ENCODE data around the gene CNTD1.

CNTD1 gene

DNA sequence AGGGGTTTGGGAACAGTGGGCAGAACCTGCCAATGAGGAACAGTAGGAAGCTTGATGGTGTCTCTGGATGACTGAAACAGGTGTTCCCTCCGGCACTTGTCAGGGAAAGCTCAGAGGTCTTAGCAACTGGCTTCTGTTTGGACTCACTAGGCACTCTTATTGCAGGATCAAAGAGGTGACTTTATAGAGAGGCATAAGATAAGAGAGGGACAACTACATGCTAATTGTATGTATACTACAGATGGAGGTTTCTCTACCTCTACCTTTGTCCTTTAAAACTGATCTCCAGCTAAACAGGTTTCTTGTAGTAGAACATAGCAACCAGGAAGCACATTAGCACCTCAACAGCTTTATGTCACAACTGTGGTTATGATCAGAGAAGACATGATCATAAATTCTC, 7.6 kb downstream of the CNTD1 start:
- DNase-seq: no peak

DNA sequence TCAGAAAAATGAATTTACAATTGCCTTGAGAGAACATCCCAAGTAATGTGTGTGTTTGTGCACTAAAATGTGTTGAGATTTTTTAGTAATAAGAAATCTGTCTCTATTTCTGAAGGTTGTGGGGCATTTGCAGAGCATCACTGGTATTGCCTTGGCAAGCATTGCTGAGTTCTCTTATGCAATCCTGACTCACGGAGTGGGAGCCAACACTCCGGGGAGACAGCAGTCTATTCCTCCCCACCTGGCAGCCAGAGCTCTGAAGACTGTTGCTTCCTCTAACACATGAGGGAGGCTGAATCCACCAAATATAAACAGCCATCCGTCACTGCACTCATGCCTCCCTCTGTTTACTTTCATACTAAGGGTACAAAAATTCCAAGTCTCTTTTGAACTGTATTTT, 10.6 kb downstream of the CNTD1 start:
- no peak for DNase-seq

DNA sequence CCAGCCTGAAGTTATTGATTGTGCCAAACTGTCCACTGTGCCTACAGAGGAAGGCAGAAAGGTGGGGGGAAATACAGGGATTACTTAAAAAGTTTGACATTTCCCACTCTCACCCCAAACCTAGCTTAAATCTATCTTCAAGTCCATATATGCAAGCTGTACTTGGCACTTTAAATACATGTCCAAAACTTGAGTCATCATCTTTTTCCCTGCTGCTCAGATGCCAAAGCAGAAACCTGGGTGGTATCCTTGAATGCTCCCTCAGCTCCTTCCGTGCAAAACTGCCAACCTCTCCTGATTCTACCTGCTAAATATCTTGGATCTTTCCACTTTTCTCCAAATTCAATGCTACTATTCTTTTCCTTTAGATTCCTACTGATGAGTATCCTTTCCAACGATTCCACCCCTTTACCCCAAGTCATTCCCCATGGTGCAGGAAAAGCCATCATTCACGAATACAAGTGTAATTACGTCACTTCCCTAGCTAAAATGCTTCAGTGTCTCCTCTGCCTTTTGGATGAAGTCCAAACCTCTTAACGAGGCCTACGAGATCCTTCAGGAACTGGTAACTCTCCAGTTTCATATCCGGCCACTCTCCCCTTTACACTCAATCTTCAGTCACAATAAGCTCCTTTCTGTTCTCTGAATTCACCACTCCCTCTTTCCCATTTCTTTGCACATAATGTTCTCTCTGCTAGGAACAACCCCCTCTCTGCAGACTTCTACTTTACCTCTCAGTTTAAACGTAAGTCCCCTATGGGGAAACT, 16.2 kb downstream of the CNTD1 start:
- peak; percentile 21 for DNase-seq

DNA sequence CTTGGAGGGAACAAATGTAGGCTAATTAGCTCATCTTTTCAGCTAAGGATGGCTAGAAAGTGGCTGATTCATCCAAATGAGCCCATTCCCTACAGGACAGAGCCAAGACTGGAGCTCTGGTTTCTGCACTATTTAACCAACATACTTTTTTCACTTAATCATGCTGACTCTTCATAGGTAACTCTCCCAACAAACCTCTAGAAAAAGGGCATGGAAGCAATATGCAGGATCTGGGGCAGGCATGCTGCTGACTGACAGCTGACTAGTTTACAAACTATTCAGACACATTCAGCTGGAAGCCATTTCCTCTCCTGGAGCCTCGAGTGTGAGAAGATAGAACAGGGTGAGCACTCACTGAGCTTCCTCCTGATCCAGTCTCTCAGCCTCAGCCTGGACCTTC, 19.2 kb downstream of the CNTD1 start:
- DNase-seq: no peak

DNA sequence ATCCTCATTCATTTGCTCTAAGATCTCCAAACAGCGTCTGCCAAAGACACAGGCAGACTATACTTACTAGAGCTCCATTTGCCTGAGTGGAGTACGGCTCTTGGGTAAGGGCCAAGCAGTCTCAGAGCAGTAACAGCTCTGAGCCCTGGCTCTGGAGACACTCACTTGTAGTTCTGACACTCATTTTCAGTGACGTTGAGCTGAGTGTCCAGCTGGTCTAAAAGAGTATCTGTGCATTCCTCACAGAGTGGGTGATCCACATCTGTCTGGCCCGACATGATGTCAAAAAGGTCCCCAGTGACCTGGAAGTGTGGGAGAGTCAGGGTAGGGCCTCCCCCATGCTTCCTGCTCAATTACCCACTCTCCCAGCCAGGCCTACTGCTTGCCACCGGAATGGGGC, 19.7 kb downstream of the CNTD1 start:
- no peak for DNase-seq

DNA sequence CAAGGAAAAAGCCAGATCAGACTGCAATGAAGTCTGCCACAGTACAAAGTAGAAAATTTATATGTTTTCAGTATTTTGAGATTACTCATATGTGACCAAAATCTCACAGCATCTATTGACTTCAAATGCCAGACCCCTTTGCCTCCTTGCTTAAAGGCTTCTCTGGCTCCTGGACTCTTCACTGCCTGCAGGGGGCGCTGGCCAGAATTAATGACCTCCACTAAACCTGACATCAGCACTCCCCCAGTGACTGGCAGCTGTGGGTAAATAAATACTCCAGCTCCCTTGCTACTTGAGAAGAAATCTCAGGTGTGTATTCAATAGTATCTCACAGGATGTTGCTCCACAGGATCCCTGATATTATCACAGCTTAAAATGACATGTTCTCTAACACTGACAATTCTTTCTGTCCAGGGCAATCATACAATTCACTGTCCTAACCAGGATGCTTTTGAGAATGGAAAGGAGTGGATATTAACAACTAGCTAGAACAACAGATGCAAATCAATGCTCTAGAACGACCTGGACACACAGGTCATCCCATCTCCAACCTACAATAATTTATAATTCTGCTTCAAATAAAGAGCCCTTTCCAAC, 21.4 kb downstream of the CNTD1 start:
- DNase-seq: peak; percentile 85

DNA sequence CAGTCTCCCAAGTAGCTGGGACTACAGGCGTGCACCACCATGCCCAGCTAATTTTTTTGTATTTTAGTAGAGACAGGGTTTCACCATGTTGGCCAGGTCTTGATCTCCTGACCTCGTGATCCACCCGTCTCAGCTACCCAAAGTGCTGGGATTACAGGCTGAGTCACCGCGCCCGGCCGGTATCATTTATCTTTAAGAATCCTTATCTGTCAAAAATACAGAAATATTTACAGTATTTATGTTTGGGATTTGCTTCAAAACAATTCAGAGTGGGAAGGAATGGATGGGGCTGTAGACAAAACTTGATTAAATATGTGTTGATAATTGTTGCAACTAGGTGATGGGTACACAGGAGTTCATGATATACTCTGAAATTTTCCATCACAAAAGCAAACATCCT, 22.5 kb downstream of the CNTD1 start:
- DNase-seq: no peak

DNA sequence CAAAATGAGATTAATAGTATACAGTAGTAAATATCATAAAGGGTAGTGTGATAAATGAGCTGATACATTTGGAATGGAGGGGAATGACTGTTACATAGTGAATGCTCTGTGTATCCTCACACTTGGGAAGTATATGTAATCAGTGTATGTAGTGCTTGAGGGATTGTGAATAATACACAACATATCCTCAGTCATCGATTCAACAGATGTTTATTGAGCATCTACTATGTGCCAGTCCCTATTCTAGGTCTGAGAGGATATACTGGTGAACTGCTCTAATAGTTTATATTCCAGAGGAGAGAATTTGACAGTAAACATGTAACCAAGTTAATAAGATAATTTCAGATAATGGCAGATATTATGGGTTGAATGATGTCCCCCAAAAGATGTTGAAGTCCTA, 28.8 kb downstream of the CNTD1 start:
- no peak for DNase-seq

DNA sequence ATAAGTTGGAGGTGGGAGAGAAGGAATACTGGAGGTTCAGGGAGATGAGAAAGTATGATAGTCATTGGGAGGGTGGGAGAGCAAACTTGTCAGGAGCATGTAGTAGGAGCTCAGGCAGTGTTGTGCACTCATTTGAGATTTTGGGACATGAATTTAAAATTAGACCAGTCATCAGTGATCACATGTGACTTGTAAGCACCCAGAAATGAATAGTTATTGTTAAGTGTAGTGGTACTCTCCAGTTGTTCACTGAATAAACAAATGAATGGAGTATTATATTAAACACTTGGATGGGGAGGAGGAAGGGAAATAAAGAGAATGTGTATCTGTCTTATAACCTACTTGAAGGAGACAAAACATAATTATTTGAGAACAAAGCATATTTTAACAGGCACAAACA, 32.3 kb downstream of the CNTD1 start:
- DNase-seq: no peak

DNA sequence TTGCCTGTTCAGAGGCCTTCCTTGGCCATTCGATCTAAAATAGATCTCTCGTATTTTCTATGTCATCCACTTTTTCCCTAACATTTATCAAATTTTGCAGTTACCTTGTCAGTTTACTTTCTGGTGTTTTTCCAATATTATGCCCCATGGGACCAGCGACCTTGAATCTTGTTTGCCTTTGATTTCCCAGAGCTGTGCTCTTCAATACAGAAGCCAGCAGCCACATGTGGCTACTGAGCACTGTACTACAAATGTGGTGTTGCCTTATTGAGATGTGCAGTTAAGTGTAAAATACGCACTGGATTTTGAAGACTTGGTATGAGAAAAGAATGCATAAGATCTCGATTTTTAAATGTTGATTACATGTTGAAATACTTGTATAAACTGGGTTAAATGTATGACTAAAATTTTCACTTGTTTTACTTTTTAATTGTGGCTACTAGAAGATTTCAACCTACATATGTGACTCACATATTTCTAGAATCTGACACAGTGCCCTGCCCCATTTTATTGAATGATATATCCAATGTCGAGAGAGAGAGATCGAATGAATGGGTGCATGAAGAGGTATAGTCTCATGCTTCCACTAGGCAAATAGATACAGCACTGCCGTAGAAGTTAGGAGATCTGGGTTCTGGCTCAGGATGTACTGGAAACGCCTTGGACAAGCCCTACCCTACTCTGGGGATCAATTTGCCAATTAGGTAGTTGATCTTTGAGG, 33.7 kb downstream of the CNTD1 start:
- no peak for DNase-seq

DNA sequence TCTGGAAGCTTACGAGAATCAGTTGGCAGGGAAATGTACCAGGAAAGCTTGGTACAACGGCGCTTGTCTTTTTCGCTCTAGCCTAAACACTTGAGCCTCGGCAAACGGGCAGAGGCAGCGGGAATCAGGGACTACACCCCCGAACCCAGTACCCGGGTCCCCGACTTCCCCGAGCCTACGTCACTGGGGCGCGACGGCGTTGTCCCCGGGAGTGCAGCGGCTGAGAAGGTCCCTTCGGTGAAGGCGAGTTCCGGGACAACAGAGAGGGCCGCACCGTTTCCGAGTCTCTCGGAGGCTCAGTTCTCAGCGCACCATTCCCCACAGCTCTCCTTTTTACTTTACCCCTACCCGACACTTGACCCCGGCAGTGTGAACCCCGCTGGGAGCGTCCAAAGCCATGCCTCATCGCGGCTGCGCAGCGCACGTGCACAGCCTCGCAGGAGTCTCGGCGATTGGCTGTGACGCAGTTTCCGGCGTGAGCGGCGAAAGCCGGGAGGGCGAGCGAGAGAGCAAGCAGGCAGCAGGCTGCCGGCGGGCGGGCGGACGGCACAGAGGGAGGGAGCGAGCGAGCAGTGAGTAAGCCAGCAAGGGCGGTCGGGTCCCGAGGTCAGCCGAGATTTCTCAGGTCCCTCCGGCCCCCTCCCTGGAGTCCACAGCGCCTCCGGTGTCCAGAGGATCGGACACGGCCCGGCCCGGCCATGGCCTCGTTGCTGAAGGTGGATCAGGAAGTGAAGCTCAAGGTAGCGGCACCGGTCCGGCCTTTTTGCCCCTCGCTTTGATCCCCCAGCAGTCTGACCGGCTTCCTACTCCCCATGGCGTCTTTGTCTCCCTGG, 34.5 kb downstream of the CNTD1 start, which contains the start of gene PSME3:
TSS of gene PSME3 (plus strand) at position 464 of the 833 bp plus-strand sequence. CDS start at position 699, 235 bp downstream.
- DNase-seq: peak; percentile 96

DNA sequence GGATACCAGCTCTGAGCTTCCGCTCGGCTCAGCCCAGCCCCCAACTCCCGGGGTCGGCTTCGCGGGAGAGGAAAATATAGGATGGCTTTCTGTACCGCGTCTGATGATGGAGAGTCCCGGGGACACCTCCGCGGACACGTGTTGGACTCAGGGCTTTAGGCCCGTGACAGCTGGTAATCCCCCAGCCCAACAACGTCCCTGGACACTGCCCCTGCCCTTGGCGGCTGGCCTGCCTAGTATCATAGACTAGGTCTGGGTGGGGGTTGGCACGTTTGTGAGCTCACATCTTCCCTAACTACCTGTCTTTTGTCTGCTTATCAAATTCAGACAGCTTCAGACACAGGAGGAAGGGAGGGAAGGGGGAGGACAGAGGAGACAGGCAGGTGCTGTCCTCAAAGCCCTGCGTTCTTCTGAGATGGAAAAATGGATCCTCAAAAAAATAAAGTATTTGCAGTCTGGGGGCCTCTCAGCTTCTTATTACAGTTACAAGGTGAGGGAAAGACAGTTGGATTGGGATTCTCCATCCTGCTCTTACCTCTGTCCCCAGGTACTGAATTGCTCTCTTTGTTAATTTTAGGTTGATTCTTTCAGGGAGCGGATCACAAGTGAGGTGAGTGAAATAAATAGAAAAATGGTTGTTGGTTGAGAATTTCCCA, 35.2 kb downstream of the CNTD1 start:
- no peak for DNase-seq

DNA sequence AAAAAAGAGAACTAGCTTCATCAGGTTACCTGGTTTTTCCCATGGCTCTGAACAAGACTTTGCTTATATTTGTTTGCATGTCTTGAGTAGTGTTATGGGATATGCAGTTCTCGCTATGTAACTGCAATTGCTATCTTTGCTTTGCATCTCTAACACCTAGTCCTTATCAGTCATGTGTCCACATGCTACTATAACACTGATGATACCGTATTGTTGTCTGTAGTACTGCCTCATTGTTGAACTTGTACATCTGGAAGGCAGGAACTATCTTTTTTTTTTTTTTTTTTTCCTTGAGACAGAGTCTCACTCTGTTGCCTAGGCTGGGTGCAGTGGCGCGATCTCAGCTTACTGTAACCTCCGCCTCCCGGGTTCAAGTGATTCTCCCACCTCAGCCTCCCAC, 37.1 kb downstream of the CNTD1 start:
- DNase-seq: no peak

DNA sequence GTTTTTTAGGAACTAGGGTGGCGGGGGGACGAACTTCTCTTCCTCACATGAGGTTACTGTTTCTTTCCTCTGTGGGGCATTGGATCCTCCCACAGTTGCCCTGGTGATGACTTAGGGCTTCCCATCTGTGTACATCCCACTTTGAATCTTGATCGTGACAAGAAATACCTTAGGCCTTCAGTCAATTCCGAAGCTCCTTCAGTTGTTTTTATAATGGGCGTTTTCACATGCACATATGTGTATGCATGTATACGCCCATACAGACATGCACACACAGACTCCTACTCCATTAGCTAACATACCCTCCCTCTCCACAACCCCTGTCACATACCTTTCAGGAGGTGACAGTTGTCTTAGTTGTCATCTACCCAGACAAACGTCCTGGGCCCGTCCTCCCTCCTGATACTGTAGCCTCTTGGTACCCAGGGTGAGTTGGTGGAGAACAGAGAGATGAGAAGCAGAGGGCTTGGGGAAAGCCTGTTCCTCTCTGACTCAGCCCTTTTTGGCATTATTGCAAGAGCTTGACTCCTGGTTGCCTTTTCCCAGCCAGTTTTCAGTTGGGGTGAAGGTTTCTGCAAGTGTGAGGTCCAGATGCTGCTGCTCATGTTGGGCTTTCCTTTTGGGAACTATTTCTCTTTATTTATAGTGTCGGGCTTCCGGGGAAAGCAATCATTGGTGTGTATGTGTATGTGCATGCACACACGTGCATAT, 43.5 kb downstream of the CNTD1 start:
- DNase-seq: no peak

DNA sequence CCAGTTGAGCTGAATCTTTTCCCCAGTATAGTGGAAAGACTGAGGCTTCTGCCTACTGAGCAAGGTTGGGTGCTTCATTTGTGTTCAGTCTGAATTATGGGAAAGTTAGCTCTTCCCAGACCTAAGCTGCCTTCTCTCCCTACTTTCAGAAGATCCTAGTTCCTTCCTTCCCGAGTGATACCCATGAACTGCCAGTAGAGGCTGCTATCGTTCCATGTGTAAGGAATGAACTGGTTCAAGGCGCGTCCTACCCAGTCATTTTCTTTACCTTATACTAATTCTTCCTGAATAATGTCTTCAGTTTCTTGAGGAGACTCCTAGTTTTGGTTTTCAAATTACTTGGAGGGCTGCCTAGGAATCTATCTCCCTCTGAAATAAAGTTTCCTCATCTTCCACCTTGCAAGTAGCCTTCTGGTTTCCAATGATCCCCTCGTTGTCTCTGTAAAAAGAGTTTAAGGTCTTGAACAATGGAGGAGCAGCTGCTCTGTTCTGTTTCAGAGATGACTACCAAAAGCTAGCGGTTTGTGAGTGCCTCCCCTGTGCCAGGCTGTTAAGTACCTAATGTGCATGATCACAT, 44.8 kb downstream of the CNTD1 start:
- peak; percentile 71 for DNase-seq

DNA sequence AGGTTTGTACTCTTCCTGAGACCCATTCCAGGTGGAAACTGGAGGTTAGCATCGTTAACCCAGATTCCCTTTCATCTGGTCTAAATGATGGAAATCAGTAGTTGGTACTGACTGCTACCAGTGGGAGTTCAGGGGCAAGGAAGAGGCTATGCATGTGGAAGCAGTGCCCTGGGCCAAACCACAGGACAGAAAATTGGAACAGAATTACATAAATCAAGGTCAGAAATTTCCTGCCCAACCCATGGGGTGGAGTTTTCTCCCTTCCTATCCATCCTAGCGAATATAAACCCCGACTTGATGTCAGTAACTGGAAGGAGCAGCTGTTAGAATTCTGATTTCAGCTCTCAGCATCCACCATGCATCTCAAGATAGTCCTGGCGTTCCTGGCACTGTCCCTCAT, 45.6 kb downstream of the CNTD1 start, which contains the start of gene AOC2:
TSS of gene AOC2 (plus strand) at position 310 of the 400 bp plus-strand sequence. CDS start at position 357, 47 bp downstream.
- DNase-seq: no peak

DNA sequence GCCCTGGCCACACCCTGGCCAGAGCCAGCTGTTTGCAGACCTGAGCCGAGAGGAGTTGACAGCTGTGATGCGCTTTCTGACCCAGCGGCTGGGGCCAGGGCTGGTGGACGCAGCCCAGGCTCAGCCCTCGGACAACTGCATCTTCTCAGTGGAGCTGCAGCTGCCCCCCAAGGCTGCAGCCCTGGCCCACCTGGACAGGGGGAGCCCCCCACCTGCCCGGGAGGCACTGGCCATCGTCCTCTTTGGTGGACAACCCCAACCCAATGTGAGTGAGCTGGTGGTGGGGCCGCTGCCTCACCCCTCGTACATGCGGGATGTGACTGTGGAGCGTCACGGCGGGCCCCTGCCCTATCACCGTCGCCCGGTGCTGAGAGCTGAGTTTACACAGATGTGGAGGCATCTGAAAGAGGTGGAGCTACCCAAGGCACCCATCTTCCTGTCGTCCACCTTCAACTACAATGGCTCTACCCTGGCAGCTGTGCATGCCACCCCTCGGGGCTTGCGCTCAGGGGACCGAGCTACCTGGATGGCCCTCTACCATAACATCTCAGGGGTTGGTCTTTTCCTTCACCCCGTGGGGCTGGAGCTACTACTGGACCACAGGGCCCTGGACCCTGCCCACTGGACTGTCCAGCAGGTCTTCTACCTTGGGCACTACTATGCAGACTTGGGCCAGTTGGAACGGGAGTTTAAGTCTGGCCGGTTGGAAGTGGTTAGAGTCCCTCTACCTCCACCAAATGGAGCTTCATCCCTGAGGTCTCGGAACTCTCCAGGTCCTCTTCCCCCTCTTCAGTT, 46.3 kb downstream of the CNTD1 start:
- no peak for DNase-seq

DNA sequence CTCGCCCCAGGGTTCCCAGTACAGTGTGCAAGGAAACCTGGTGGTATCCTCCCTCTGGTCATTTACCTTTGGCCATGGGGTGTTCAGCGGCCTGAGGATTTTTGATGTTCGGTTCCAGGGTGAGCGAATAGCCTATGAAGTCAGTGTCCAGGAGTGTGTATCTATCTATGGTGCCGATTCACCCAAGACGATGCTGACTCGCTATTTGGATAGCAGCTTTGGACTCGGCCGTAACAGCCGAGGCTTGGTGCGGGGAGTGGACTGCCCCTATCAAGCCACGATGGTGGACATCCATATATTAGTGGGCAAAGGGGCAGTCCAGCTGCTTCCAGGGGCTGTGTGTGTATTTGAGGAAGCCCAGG, 46.9 kb downstream of the CNTD1 start:
- no peak for DNase-seq

DNA sequence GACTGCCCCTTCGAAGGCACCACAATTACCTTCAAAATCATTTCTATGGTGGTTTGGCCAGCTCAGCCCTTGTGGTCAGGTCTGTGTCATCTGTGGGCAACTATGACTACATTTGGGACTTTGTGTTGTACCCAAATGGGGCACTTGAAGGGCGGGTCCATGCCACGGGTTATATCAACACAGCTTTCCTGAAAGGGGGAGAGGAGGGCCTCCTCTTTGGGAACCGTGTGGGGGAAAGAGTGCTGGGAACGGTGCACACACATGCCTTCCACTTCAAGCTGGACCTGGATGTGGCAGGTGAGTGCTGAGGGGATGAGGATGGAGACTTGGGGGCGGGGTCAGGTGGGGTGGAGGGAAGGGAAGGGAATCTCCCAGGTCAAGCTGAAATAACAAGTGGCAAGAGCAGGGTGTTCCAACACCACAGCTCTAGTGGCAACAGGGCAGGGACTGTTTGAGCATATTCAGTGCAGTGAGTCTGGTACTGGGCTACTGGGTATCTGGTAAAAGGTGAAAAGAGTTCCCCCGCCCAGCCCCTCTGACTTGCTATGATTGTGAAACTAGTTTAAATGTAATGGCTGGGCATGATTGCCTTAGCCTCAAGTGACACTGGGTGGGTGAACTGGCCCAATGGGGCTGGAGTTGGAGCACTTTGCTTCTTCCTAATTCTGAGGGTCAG, 47.4 kb downstream of the CNTD1 start:
- no peak for DNase-seq
